GM12874 (cell line): ENCODE data around the gene SHISA7.

Source experiments
- TF ChIP-seq, protein P1 (sequence below): IDR thresholded peaks from 2 replicates; pipeline ENCODE4 v1.5.1; 2011; ENCODE audit warnings: low read depth, mild to moderate bottlenecking, control low read depth, low read length, moderate library complexity; ENCODE audit not compliant: insufficient read depth

SHISA7 gene

DNA sequence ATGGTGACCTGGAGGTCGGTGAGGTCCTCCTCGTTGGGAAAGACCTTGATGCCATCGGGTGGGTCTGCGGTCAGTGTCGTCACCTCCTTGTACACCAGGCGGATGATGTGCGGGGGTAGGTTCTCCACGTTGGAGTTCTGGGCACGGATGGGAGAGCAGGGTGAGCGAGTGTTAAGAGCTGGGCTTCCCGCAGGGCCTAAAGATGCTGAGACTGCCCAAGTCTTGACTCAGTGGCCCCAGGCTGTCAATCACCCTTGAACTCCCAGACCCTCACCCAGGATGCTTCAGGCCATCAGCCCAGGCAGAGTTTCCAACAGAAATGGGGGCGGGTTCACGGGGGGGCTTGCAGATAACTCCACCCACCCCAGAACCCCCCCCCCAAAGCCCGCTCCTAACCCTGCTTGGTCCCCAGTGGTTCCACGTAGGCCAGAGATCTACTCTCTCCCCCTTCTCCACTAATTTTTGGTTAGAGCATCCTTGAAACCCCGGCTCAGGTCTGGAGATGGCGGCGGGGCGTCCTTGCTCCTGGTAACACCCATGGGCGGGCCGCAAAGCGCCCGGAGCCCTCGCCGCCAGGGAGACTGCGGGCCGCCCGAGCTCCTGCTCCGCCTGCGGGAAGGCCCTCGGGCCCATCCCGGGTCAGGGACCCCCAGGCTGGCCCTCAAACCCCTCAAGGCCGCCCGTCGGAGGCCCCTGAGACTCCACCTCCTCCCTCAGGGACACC is 36.1 kb downstream of the SHISA7 start:
- TF ChIP-seq, protein P1, sequence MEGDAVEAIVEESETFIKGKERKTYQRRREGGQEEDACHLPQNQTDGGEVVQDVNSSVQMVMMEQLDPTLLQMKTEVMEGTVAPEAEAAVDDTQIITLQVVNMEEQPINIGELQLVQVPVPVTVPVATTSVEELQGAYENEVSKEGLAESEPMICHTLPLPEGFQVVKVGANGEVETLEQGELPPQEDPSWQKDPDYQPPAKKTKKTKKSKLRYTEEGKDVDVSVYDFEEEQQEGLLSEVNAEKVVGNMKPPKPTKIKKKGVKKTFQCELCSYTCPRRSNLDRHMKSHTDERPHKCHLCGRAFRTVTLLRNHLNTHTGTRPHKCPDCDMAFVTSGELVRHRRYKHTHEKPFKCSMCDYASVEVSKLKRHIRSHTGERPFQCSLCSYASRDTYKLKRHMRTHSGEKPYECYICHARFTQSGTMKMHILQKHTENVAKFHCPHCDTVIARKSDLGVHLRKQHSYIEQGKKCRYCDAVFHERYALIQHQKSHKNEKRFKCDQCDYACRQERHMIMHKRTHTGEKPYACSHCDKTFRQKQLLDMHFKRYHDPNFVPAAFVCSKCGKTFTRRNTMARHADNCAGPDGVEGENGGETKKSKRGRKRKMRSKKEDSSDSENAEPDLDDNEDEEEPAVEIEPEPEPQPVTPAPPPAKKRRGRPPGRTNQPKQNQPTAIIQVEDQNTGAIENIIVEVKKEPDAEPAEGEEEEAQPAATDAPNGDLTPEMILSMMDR, result no peak

DNA sequence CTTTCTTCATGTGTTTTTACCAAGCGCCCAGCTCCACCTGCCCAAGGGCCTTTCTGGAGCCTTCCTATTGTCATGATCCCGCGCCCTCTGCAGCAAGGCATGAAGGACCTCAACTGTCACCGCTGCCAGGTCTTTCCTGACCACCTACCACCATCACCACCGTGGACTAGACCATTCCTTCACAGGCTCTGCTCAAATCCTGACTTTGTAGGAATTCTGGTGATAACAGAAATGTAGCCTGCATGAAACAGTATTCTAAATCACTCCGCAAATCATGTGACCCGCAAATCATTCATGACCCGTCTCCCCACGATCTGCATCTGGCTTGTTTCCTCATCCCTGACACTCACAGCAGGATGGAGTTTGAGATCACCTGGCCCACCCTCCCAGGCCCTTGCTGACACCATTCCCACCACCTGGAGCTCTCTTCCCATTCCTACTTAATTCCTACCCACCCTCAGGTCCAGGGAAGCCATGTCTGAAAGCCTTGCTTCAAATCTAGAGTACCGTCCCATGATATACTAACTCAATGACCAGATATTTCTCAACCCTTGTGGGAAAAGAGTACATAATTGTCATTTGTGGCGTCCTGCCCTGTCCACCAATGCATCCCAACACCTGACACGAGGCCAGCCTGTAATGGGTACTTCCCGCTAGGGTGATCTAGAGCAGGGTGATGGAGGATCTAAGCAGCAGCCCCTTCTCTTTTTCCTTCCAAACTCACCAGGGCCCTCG is 36.8 kb downstream of the SHISA7 start:
- TF ChIP-seq, protein P1, result no peak

DNA sequence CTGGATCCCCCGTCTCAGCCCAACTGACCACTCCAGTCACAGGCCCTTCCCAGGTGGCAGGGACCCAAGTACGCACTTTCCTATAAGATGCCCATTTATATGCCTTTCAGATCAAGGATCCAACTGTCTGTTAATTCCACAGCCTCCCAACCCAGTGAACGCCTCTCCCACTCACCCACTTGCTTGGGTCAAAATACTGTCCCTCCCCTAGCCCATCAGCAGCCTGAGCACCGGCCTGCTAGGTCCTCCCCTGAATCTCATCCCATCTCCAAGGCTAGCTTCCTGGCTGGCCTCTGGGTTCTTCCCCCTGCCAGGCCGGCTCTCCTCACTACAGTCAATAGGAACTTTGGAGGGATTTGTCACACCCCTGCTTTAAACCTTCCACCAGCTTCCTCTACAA is 37.5 kb downstream of the SHISA7 start:
- TF ChIP-seq, protein P1, result no peak

DNA sequence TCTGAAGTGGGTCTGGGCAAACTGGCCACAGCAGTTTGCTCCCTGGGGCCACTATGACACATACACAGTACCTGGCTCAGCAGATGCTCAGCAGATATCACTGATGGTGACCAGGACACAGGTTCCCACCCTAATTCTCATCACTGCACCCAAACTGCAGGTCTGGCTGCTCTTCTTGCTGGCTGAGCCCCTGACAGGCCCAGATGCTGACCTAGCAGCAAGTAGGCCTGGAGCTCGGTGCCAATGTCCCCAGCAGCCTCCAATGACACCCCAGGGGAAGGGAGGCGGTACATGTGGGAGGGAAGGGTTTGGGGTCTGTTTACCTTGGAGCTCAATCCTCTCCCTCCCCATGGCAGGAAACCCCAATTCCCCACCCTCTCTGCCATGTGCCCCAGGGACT is 40.6 kb downstream of the SHISA7 start:
- TF ChIP-seq, protein P1, result no peak

DNA sequence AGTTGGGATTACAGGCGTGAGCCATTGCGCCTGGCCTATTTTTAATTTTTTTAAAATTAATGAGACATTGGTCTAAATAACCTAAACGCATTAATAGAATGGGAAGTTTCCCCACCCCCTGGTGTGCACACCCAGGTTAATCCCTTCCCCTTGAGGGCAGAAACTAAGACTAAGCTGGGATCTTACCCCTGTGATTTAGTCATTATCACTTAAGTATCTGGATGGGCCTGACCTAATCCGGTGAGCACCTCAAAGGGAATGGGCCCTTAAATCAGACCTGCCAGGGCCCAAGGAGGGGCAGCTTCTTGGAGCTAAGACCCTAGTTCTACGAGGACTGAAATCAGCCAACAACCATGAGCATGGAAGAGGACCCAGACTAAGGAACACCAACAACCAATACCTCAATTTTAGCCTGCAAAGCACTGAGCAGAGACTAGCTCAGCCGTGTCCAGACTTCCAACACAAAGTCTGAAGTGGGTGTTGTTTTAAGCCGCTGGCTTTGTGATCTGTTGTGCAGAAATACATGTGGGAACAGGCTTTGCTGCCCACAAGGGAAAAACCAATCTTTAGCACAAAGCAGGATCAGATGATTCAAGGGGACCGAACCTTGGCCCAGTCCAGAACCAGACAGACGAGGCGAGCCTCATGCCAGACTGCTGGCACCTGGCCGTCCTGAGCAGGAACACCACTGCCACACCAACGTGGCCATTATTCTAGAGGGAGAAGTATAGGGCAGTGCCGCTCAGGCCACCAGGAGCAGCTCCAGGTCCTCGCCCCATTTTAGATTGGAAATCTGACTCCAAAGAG is 42.6 kb downstream of the SHISA7 start:
- TF ChIP-seq, protein P1, result no peak

DNA sequence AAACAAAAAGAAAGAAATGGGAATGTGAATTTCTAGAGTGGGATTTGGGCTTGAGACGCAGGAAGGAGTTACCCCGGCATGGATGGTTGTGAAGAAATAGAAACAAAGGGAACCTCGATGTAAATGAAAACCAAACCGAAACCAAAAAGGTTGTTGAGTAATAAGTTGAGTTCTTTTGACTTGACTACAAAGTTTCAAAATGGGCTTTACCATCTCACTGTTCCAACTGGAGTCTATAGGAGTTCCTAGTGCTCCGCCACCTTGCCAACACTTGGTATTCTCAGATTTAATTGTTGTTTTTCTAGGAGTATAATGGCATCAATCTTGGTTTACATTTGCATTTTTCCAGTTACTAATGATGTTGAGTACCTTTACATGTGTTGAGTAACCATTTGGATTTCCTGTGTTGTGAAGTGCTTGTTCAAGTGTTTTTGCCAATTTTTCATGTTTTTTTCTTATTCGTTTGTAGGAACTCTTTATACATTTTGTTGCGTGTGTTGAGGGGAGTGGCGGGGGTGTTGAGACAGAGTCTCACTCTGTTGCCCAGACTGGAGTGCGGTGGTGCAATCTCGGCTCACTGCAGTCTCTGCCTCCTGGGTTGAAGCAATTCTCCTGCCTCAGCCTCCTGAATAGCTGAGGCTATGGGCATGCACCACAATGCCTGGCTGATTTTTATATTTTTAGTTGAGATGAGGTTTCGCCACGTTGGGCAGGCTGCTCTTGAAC is 44.7 kb downstream of the SHISA7 start:
- TF ChIP-seq, protein P1, result no peak
